GM12878 (cell line): Measurements from ENCODE around the gene ANKRD1. TPM values are rescaled to one million over a fixed set of nuclear protein-coding genes. Genes with fewer than 3 reads are reported as not detected.

Experiments
- ATAC-seq: fragments of 200-7000 bp; cut with Tn5 transposase; 3 replicates; pipeline ENCODE4 v1.9.1; 2020; ENCODE audit warnings: mild to moderate bottlenecking, moderate library complexity
- BruUV-seq: library from RNA; stranded (reverse); fragments of 400-500 nt; replicated peaks from 2 replicates; lab custom pipeline; 2021; lab: Mats Ljungman, UMichigan
- CTCF ChIA-PET: fragments of 300-600 bp; sonication (Branson Sonifier 250); formaldehyde crosslinking; extraction: SDS; loops from one replicate; lab custom pipeline; 2021; ENCODE audit warnings: inconsistent platforms; lab: Yijun Ruan, JAX
- POLR2A ChIA-PET: fragments of 350-600 bp; formaldehyde crosslinking; extraction: SDS; loops from one replicate; lab custom pipeline; 2021; ENCODE audit warnings: inconsistent platforms; lab: Charles Lee
- RAD21 ChIA-PET: fragments of 300-600 bp; sonication (Branson Sonifier 250); formaldehyde crosslinking; loops from one replicate; lab custom pipeline; 2023; ENCODE audit warnings: antibody characterized with exemption; ENCODE audit not compliant: unreplicated experiment; lab: Charles Lee
- SMC1A ChIA-PET: fragments of 300-600 bp; sonication (Branson Sonifier 250); formaldehyde crosslinking; loops from one replicate; lab custom pipeline; 2023; ENCODE audit not compliant: unreplicated experiment, uncharacterized antibody; lab: Charles Lee
- DNase-seq: peaks from one replicate; pipeline ENCODE4 v3.0.0-alpha.2; 2011; ENCODE audit warnings: low read depth, low spot score
- FAIRE-seq: peaks from 3 replicates; lab custom pipeline; 2011; peaks lifted over from hg19 to GRCh38; lab: Jason Lieb, UNC
- H2AFZ ChIP-seq: 2 replicates; pipeline ENCODE4 v1.6.0; 2011; ENCODE audit warnings: low read depth, low read length, control low read depth; ENCODE audit not compliant: control insufficient read depth
- H3K27ac ChIP-seq: 2 replicates; pipeline ENCODE4 v1.5.1; 2011; ENCODE audit warnings: control low read depth; ENCODE audit not compliant: control insufficient read depth, insufficient read depth
- H3K27me3 ChIP-seq, 2 experiments: replicated peaks in 1 of 2; 2 replicates each; pipeline versions ENCODE4 v1.6.0 to v1.6.1; 2011; ENCODE audit warnings: low read length in 1 of 2; ENCODE audit not compliant: control insufficient read depth in 2 of 2, insufficient read depth in 2 of 2
- H3K36me3 ChIP-seq, 2 experiments: 2 replicates each; pipeline ENCODE4 v1.5.1; 2011; ENCODE audit warnings: low read length in 1 of 2; ENCODE audit not compliant: control insufficient read depth in 2 of 2, insufficient read depth in 2 of 2
- H3K4me1 ChIP-seq: 2 replicates; pipeline ENCODE4 v1.6.1; 2011; ENCODE audit warnings: mild to moderate bottlenecking, low read length, moderate library complexity, mixed read lengths; ENCODE audit not compliant: control insufficient read depth, insufficient read depth
- H3K4me2 ChIP-seq: 2 replicates; pipeline ENCODE4 v1.6.0; 2011; ENCODE audit warnings: control low read depth; ENCODE audit not compliant: control insufficient read depth, insufficient read depth
- H3K4me3 ChIP-seq: fragments of 200-600 bp; sonication (generic); 2 replicates; pipeline ENCODE4 v1.5.1; 2016
- H3K79me2 ChIP-seq: 2 replicates; pipeline ENCODE4 v1.6.0; 2011; ENCODE audit warnings: low read length; ENCODE audit not compliant: control insufficient read depth, insufficient read depth
- H3K9ac ChIP-seq: 2 replicates; pipeline ENCODE4 v1.8.0; 2011; ENCODE audit warnings: low read length, control low read depth, mixed read lengths; ENCODE audit not compliant: control insufficient read depth, insufficient read depth
- H3K9me3 ChIP-seq: replicated peaks from 3 replicates; pipeline ENCODE4 v1.5.1; 2011; ENCODE audit warnings: mild to moderate bottlenecking, low read length; ENCODE audit not compliant: control insufficient read depth, insufficient read depth
- H4K20me1 ChIP-seq: 2 replicates; pipeline ENCODE4 v1.6.0; 2011; ENCODE audit not compliant: control insufficient read depth, insufficient read depth
- PBX3 ChIP-seq: IDR thresholded peaks from 2 replicates; pipeline ENCODE4 v1.6.1; 2011; ENCODE audit warnings: mild to moderate bottlenecking, low read depth, low read length, moderate library complexity; ENCODE audit not compliant: insufficient replicate concordance
- SMAD1 ChIP-seq: fragments of 450-650 bp; IDR thresholded peaks from 2 replicates; pipeline ENCODE4 v1.6.1; 2018; ENCODE audit warnings: mild to moderate bottlenecking, low read depth; ENCODE audit not compliant: partially characterized antibody
- SP1 ChIP-seq: IDR thresholded peaks from one replicate; pipeline ENCODE4 v1.6.1; 2011; ENCODE audit warnings: low read depth, low read length
- ZBED1 ChIP-seq: IDR thresholded peaks from 2 replicates; pipeline ENCODE4 v1.6.1; 2016; ENCODE audit warnings: borderline replicate concordance
- WGBS: methylation state at CpG from one replicate; pipeline ENCODE4 v1.1.6; 2016; ENCODE audit warnings: low lambda C conversion rate; ENCODE audit not compliant: insufficient replicate concordance, insufficient coverage; ENCODE audit errors: missing lambda C conversion rate; 5-methylcytosine and 5-hydroxymethylcytosine counted together
- in situ Hi-C: fragments of 300-500 bp; cut with MboI; formaldehyde crosslinking; loops from 9 replicates; pipeline ENCODE4 v1.14.3; 2018; ENCODE audit warnings: mixed read lengths
- intact Hi-C: fragments of 100-400 bp; cut with micrococcal nuclease; formaldehyde crosslinking; loops from one replicate; pipeline ENCODE4 v1.14.2; 2022; ENCODE audit not compliant: unreplicated experiment
- polyA plus RNA-seq, 11 experiments: library from polyadenylated mRNA; depleted of rRNA in 4 of 11; unstranded in 6 of 11; stranded (reverse) in 5 of 11; fragments of >200 nt; fragmentation: Nextera tagmentation in 4 of 11; fragmentation: Illumina TruSeq in 1 of 11; extraction: Ambion mirVana in 4 of 11; extraction: Trizol in 1 of 11; gene quantifications; 1 replicate in 1 of 11; 2 replicates in 10 of 11; pipeline versions ENCODE4 v1.2.1 to v1.2.3, GENCODE V29; 2011 to 2016; ENCODE audit warnings: inconsistent platforms in 2 of 11, missing spikeins in 2 of 11, low read depth in 1 of 11
- total RNA-seq, 4 experiments: library from RNA; depleted of rRNA in 3 of 4; stranded (reverse); fragments of >200 nt in 3 of 4; fragmentation: Illumina TruSeq in 1 of 4; extraction: Trizol in 1 of 4; gene quantifications; 2 replicates each; pipeline versions ENCODE4 v1.2.1 to v1.2.3, GENCODE V29; 2013 to 2021
- TF ChIP-seq, protein P1 (sequence below): IDR thresholded peaks from 2 replicates; pipeline ENCODE4 v1.6.1; 2012; ENCODE audit warnings: improper control_type of control experiment, low read depth, low read length; ENCODE audit not compliant: insufficient replicate concordance

Gene ANKRD1
- total and polyA plus RNA-seq, 10 of the 15 experiments (the other 5 are each of a cell fraction or from before 2014, with no cell fraction given) = not detected

- H4K20me1 ChIP-seq = no peaks in the 10 kb centered on the region
- no peak overlapping the region for H3K4me3 ChIP-seq
- POLR2A ChIA-PET = interaction anchor here (1.1 kb wide), 1 partner anchor 20 kb away, joined by 4 read pairs; no protein-coding TSS in a partner anchor
- CTCF ChIA-PET = interaction anchor here (0.6 kb wide), 1 partner anchor 36 kb away, joined by 3 read pairs; no protein-coding TSS in a partner anchor
- no peak overlapping the region for H2AFZ ChIP-seq
- no peak overlapping the region for H3K9ac ChIP-seq
- TF ChIP-seq SP1 (no peak), ZBED1 (no peak), PBX3 (no peak), SMAD1 (no peak)
- TF ChIP-seq, protein P1, sequence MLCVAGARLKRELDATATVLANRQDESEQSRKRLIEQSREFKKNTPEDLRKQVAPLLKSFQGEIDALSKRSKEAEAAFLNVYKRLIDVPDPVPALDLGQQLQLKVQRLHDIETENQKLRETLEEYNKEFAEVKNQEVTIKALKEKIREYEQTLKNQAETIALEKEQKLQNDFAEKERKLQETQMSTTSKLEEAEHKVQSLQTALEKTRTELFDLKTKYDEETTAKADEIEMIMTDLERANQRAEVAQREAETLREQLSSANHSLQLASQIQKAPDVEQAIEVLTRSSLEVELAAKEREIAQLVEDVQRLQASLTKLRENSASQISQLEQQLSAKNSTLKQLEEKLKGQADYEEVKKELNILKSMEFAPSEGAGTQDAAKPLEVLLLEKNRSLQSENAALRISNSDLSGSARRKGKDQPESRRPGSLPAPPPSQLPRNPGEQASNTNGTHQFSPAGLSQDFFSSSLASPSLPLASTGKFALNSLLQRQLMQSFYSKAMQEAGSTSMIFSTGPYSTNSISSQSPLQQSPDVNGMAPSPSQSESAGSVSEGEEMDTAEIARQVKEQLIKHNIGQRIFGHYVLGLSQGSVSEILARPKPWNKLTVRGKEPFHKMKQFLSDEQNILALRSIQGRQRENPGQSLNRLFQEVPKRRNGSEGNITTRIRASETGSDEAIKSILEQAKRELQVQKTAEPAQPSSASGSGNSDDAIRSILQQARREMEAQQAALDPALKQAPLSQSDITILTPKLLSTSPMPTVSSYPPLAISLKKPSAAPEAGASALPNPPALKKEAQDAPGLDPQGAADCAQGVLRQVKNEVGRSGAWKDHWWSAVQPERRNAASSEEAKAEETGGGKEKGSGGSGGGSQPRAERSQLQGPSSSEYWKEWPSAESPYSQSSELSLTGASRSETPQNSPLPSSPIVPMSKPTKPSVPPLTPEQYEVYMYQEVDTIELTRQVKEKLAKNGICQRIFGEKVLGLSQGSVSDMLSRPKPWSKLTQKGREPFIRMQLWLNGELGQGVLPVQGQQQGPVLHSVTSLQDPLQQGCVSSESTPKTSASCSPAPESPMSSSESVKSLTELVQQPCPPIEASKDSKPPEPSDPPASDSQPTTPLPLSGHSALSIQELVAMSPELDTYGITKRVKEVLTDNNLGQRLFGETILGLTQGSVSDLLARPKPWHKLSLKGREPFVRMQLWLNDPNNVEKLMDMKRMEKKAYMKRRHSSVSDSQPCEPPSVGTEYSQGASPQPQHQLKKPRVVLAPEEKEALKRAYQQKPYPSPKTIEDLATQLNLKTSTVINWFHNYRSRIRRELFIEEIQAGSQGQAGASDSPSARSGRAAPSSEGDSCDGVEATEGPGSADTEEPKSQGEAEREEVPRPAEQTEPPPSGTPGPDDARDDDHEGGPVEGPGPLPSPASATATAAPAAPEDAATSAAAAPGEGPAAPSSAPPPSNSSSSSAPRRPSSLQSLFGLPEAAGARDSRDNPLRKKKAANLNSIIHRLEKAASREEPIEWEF = no peak
- FAIRE-seq (no peak), DNase-seq (no peak), ATAC-seq (peak; percentile 35)
- in situ Hi-C loops = no loop called here
- no peaks in the 10 kb centered on the region for H3K27me3 ChIP-seq
- H3K9me3 ChIP-seq = no peaks in the 10 kb centered on the region; the same call in 2 of the 3 replicates
- no peaks in the 10 kb centered on the region for H3K4me1 ChIP-seq
- intact Hi-C loops = no loop called here
- RAD21 ChIA-PET = no interaction called here
- SMC1A ChIA-PET = interaction anchor here (0.5 to 1.5 kb wide), 6 partner anchors 9 to 67 kb away, joined by 3 to 5 read pairs (median 3); partner anchors contain the start of gene ANKRD1
- BruUV-seq = no TSS peak
- no peak overlapping the region for H3K27ac ChIP-seq
- no peaks in the 10 kb centered on the region for H3K36me3 ChIP-seq
- no peaks in the 10 kb centered on the region for H3K79me2 ChIP-seq
- 0% methylated on average over 1 of the region's 1 CpG for WGBS
- peak overlapping the region; percentile 23; the same call in 1 of the 2 replicates for H3K4me2 ChIP-seq
Measured at GRCh38 chr10:90959826-90960225, 38.9 kb upstream of the ANKRD1 start.
